Heart left ventricle (tissue), 16 donors: ENCODE data around the gene ANKS3. TPM values are rescaled to one million over a fixed set of nuclear protein-coding genes. Genes with fewer than 3 reads are reported as not detected.
A peak's percentile ranks its signal among the peaks of the same experiment; 100 is the strongest.

Experiments
- ATAC-seq, 4 donors: fragments of 200-7000 bp; cut with Tn5 transposase; one replicate each; pipeline ENCODE4 v1.9.1; 2020 to 2022; ENCODE audit warnings: moderate library complexity in 4 of 4, mild to moderate bottlenecking in 3 of 4, moderate number of reproducible peaks in 1 of 4
- DNase-seq, 5 donors: peaks; one replicate each; pipeline ENCODE4 v3.0.0-alpha.2; 2020
- H3K27ac ChIP-seq, 12 donors: fragments of 200-600 bp; sonication (generic) in 4 of 12; one replicate each; pipeline versions ENCODE4 v1.5.0 to v1.8.0; 2016 to 2022; ENCODE audit warnings: mild to moderate bottlenecking in 2 of 12
- H3K27me3 ChIP-seq, 9 donors: fragments of 200-600 bp; sonication (generic) in 2 of 9; one replicate each; pipeline versions ENCODE4 v1.5.1 to v1.8.0; 2016 to 2022; ENCODE audit warnings: mild to moderate bottlenecking in 3 of 9
- H3K36me3 ChIP-seq, 9 donors: fragments of 200-600 bp; sonication (generic) in 2 of 9; one replicate each; pipeline versions ENCODE4 v1.5.0 to v1.8.0; 2018 to 2022; ENCODE audit warnings: mild to moderate bottlenecking in 2 of 9
- H3K4me1 ChIP-seq, 12 donors: fragments of 200-600 bp; sonication (generic) in 4 of 12; one replicate each; pipeline versions ENCODE4 v1.5.0 to v1.8.0; 2016 to 2022; ENCODE audit warnings: mild to moderate bottlenecking in 3 of 12
- H3K4me3 ChIP-seq, 12 donors: fragments of 200-600 bp; sonication (generic) in 4 of 12; one replicate each; pipeline versions ENCODE4 v1.5.0 to v1.8.0; 2017 to 2022; ENCODE audit warnings: mild to moderate bottlenecking in 9 of 12, moderate library complexity in 4 of 12
- H3K9me3 ChIP-seq, 12 donors: fragments of 200-600 bp; sonication (generic) in 4 of 12; one replicate each; pipeline versions ENCODE4 v1.5.0 to v1.8.0; 2016 to 2022; ENCODE audit warnings: mild to moderate bottlenecking in 1 of 12
- CTCF ChIP-seq, 12 donors: fragments of 200-600 bp; sonication (generic) in 4 of 12; IDR thresholded peaks; one replicate each; pipeline versions ENCODE4 v1.5.0 to v1.8.0; 2018 to 2022; ENCODE audit warnings: antibody characterized with exemption in 12 of 12, mild to moderate bottlenecking in 5 of 12
- POLR2A ChIP-seq, 2 donors: fragments of 450-650 bp; IDR thresholded peaks; one replicate each; pipeline ENCODE4 v1.6.1; 2017; ENCODE audit warnings: antibody characterized with exemption in 2 of 2, mild to moderate bottlenecking in 2 of 2, moderate library complexity in 2 of 2
- WGBS, 4 donors: extraction: QIAGEN DNeasy Blood & Tissue Kit in 2 of 4; methylation state at CpG; one replicate each; pipeline versions ENCODE4 v1.1.5 to v1.1.7; 2013 to 2018; 5-methylcytosine and 5-hydroxymethylcytosine counted together
- intact Hi-C, 10 donors: fragments of 100-400 bp; cut with DNase I; formaldehyde crosslinking; loops; one replicate each; pipeline versions ENCODE4 v1.11.1 to v1.14.2; 2022
- polyA plus RNA-seq, 2 donors: library from polyadenylated mRNA; stranded (reverse); fragments of 200-250 nt; gene quantifications; one replicate each; pipeline ENCODE4 v1.2.3, GENCODE V29; 2013
- total RNA-seq, 9 donors: library from RNA; depleted of rRNA in 2 of 9; stranded (reverse); fragments of >200 nt in 2 of 9; fragmentation: NEBNext Ultra II Directional in 3 of 9; extraction: Animal tissue kit (Norgen Biotek cat#: 25700) in 3 of 9; gene quantifications; one replicate each; pipeline versions ENCODE4 v1.1.0 to v1.2.4, GENCODE V29; 2016 to 2023
- donor health status: ischemic (EF 13 %, LVEDD 7.1; RV severe dilation, severe dysfunction).
- donor health status: healthy with polysubstance abuse.
- donor health status: DM: no; HTN: yes; CAD: no.
- donor health status: DM: no; HTN: no; CAD: no.
- donor health status: ischemic (EF 25% LVEDD 6.9; RV normal size, moderate dysfunction).
- donor health status: ischemic (EF 25% LVEDD 5.7; RV mildly dilated, moderate dysfunction).
- donor health status: healthy.
- donor health status: DM: yes; HTN: yes; CAD: no.
- donor health status: ischemic (EF 35%, LVEDD 5.7; RV mildly dilated, moderate dysfunction).
- donor health status: nonischemic (EF 11% LVEDD 7.7; RV severe dilation, severe dysfunction).
- donor health status: DM: yes; HTN: yes; CAD: no.
- donor health status: PGD.
- donor health status: ischemic (EF 29% LVEDD 5.4; RV normal size, mild dysfunction).
- donor health status: nonischemic (EF 23%, LVEDD 6.1; RV moderate dilation, normal function).

Gene ANKS3
- total and polyA plus RNA-seq, 11 donors, result 5.1 to 12.7 (median 9.2) TPM

GRCh38 chr16:4687946-4688673 is 46.0 kb downstream of the ANKS3 start:
- ATAC-seq (no peak), DNase-seq (peak in 3 of 5 donors; percentile 18 to 43 (median 26))
- 67 to 88% (median 87%) methylated on average over 25 to 39 of the region's 39 CpGs for WGBS, 4 donors
- TF ChIP-seq CTCF (IDR thresholded peaks at IDR 0.05) (no peak), POLR2A (IDR thresholded peaks at IDR 0.05) (no peak)
- Histone ChIP-seq H3K4me1 (peaks cover 0 to 29% (median 7%) of the 10 kb centered on the region in 12 donors), H3K27me3 (no peaks in the 10 kb centered on the region), H3K36me3 (peaks cover 2 to 68% (median 39%) of the 10 kb centered on the region in 9 donors), H3K4me3 (no peak overlapping the region), H3K9me3 (no peaks in the 10 kb centered on the region), H3K27ac (peak overlapping the region in 1 of 12 donors; percentile 2)
- intact Hi-C loops, result loop anchor here in 1 of 10 donors (10.0 kb wide), 1 partner anchor 267 kb away; the partner anchor contains the start of gene SEC14L5

- ATAC-seq (no peak), DNase-seq (peak in 2 of 5 donors; percentile 10 to 17)
- H3K27ac ChIP-seq, result no peak overlapping the region
- peaks cover 0 to 25% (median under 1%) of the 10 kb centered on the region in 12 donors for H3K4me1 ChIP-seq
- no peak for TF ChIP-seq CTCF (IDR thresholded peaks at IDR 0.05)
- TF ChIP-seq POLR2A (IDR thresholded peaks at IDR 0.05), result no peak
- no peaks in the 10 kb centered on the region for H3K9me3 ChIP-seq
- no peak overlapping the region for H3K4me3 ChIP-seq
- no peaks in the 10 kb centered on the region for H3K27me3 ChIP-seq
- intact Hi-C loops, result loop anchor here in 1 of 10 donors (10.0 kb wide), 1 partner anchor 267 kb away; the partner anchor contains the start of gene SEC14L5
- WGBS, 4 donors, result 79 to 90% (median 85%) methylated on average over 8 of the region's 8 CpGs
- peaks cover 5 to 75% (median 44%) of the 10 kb centered on the region in 9 donors for H3K36me3 ChIP-seq
These were observed 46.7 kb downstream of the ANKS3 start for GRCh38 chr16:4687416-4687815.

- DNase-seq (peak in 2 of 5 donors; percentile 26 to 39), ATAC-seq (no peak)
- Histone ChIP-seq H3K9me3 (no peaks in the 10 kb centered on the region), H3K27ac (no peak overlapping the region), H3K4me3 (no peak overlapping the region), H3K36me3 (peaks cover 5 to 82% (median 51%) of the 10 kb centered on the region in 9 donors), H3K4me1 (peaks cover 0 to 23% (median under 1%) of the 10 kb centered on the region in 12 donors), H3K27me3 (no peaks in the 10 kb centered on the region)
- WGBS, 4 donors, result 88 to 94% (median 92%) methylated on average over 24 to 27 of the region's 27 CpGs
- intact Hi-C loops, result loop anchor here in 1 of 10 donors (10.0 kb wide), 1 partner anchor 268 kb away; the partner anchor contains the start of gene SEC14L5
- TF ChIP-seq POLR2A (IDR thresholded peaks at IDR 0.05), result no peak
- no peak for TF ChIP-seq CTCF (IDR thresholded peaks at IDR 0.05)
These were observed 47.4 kb downstream of the ANKS3 start for GRCh38 chr16:4686497-4687210.
